Hepatocyte (in vitro differentiated cells): ENCODE data around the gene PRDM15.

Experiments
- CTCF ChIP-seq: fragments of 200-600 bp; sonication (generic); IDR thresholded peaks from 2 replicates; pipeline ENCODE4 v1.5.1; 2016; ENCODE audit warnings: antibody characterized with exemption, mild to moderate bottlenecking; ENCODE audit not compliant: poor library complexity
- EZH2 ChIP-seq: fragments of 200-600 bp; sonication (generic); IDR thresholded peaks from 2 replicates; pipeline ENCODE4 v1.6.1; 2016; ENCODE audit warnings: antibody characterized with exemption, mild to moderate bottlenecking, borderline replicate concordance
- EZH2phosphoT487 ChIP-seq: fragments of 200-600 bp; sonication (generic); IDR thresholded peaks from one replicate; pipeline ENCODE4 v1.6.1; 2018; ENCODE audit warnings: antibody characterized with exemption, mild to moderate bottlenecking, low read depth, moderate library complexity; ENCODE audit not compliant: unreplicated experiment, severe bottlenecking

DNA sequence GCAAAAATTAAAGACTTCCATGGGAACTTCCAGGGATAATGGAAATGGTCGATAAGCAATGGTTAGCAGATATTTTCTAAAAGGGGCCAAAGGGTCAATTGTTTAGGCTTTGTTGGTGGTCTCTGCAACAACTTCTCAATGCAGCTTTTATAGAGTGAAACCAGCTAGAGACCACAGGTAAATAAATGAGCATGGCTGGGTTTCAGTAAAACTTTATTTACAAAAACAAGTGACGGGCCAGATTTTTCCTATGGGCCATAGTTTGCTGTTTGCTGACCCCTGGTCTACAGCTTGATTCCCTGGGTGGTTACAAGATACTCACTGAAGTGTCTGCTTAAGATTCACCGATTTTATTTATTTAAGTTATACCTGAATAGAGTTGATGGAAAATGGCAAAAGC, 22.6 kb upstream of the PRDM15 start:
- no peak for TF ChIP-seq EZH2
- TF ChIP-seq CTCF, result no peak
- TF ChIP-seq EZH2phosphoT487, result no peak
